CD4-positive, alpha-beta T cell treated with Interleukin-17A for 1 hour (primary cell): ENCODE measurements around the gene APOBR.
"Not testable (repeated sequence)": the region's sequence is repeated elsewhere in the genome, so short reads cannot be mapped to it uniquely, and the experiment has no call there.

Experiments
- DNase-seq: peaks from one replicate; pipeline ENCODE4 v3.0.0-alpha.2; 2020

APOBR gene

DNA sequence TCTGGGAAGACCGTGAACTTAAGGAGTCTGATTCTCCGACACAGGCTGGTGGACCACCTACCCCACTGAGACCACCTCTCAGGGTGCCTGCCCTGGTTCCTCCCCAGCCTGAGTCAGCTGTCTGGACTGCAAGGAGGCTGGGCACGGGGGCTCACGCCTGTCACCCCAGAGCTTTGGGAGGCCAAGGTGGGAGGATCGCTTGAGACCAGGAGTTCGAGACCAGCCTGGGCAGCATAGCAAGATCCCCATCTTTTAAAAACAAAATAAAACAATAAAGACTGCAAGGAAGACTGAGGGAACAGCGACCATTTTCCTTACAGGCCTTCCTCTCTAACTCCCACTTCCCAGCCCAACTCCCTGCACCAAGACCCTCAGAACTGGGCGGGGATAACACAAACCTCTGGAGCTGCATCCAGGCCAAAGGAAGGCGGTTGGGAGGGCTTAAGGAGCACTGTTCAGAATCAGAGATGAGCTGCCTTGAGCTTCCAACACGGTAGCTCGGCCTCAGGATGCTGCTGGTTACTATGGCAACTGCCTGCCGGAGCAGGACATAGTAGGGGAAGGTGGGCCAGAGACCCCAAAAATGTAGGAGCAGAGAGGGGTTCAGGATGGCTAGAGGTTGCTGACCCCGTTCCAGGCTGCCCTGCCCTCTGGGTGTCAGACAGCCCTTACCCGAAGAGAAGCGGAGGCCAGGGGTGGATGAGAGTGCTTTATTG lies 4.4 kb downstream of the APOBR start:
- no peak for DNase-seq

DNA sequence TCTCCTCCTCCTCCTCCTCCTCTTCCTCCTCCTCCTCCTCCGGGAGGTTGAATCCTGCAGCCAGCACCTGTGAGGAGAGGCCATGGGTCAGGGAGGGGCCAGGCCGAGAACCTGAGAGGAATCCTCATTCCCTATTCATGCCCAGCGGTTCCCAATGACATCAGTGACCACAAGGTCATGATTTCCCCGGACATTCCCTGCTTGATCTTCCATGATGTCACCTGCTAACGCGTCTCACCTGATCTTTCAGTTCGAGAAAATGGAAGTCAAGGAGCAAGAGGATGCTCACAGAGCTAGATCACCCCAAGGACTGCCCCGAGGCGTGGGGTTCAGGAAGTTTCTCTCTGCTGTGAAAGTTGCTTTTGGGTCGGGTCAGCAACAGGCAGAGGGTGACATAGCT lies 5.4 kb downstream of the APOBR start:
- DNase-seq = no peak

DNA sequence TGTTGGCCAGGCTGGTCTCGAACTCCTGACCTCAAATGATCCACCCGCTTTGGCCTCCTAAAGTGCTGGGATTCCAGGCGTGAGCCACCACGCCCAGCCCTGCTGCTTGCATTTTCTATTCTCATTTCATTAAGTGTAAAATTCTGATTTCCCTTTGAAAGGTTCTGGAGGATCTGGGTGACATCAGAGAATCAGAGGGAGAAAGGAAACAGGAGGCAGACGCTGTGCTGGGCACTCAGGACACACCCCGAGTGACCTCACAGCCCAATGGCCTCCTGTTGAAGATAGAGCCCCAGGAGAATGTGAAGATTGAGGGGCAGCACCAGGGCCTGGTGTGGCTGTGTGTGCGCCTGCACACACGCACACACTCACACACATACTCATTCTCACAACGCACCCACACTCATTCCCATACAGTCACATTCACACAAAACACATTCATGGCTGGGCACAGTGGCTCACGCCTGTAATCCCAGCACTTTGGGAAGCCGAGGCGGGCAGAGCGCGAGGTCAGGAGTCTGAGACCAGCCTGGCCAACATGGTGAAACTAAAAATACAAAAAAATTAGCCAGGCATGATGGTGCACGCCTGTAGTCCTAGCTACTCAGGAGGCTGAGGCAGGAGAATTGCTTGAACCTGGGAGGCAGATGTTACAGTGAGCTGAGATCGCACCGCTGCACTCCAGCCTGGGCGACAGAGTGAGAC lies 6.2 kb downstream of the APOBR start:
- not testable (repeated sequence) for DNase-seq

DNA sequence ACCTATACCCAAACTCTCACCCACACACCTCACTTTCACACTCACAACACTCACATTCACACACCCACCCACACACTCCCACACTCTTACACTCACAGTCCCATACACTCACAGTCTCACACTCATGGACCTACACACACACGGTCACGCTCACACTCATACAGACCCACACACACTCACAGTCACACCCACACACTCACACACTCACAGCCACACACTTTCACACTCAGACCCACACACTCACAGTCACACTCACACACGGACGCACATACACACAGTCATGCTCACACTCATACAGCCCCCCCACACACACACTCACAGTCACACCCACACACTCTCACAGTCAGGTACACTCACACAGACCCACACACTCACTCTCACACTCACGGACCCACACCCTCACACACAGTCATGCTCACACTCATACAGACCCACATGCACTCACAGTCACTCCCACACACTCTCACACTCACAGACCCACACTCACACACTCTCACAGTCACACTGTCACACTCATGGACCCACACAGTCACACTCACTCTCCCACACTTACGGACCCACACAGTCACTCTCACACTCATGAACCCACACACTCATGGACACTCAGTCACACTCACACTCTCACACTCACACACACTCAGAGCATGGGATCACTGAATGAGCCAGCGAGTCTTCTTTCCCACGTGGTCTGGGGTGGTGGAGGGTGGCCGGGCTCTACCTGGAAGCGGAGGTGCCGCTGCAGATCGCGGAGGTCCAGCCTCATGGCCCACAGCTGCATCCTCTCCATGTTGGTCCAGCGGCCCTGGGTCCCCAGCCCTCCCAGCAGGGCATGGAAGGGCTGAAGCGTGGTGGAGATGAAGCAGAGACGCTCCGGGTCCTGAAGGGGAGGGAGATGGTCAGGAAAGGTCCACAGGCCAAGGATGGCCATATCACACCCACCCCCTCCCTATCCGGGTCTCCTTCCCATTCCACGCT lies 7.1 kb downstream of the APOBR start:
- no peak for DNase-seq

DNA sequence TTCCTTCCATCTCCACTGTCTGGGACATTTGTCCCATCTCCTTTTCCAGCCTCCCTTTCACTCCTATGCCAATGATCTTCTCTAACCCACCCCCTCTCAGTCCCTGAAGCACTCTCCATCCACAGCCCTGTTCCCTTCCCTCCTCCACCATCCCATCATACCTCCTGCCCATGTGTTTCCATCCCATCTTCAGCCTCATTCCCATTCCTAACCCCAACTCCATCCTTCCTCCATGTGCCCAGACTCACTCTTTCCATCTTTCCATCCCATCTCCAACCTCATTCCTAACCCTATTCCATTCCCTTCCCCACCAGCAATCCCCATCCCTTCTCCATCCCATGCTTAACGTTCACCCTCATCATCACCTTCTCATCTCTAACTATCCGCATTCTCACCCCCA lies 7.8 kb downstream of the APOBR start:
- DNase-seq = no peak

DNA sequence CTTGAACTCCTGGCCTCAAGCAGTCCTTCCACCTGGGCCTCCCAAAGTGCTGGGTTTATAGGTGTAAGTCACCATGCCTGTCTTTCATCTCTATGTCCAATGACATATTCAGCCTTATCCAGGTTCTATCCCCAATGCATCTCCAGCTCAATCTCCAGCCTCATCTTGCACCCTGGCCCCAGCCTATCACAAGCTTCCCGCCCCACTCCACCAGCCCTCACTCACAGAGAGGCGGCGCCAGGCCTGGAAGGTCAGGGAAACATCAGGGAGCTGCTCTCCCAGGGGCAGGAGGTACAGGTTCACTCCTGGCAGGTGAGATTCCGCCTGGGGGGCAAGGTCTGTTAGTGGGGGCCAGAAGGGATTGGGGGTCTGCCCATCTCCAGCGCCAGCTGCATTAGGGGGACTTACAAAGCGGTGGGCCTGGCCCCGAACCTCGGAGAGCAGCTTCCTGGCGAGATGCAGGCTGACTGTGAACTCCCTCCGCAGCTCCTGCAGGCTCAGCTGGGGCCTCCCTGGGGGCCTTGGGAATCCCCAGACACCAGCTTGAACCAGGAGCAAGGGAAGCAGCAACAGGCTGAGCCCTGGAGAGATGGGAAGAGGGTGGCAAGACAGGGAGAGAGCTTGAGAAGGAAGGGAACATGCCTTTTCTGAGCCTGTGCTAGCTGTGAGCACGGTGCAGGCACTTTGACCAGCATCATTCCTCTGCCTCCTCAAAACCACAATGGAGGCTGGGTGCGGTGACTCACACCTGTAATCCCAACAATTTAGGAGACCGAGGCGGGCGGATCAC lies 9.2 kb downstream of the APOBR start:
- DNase-seq = no peak

DNA sequence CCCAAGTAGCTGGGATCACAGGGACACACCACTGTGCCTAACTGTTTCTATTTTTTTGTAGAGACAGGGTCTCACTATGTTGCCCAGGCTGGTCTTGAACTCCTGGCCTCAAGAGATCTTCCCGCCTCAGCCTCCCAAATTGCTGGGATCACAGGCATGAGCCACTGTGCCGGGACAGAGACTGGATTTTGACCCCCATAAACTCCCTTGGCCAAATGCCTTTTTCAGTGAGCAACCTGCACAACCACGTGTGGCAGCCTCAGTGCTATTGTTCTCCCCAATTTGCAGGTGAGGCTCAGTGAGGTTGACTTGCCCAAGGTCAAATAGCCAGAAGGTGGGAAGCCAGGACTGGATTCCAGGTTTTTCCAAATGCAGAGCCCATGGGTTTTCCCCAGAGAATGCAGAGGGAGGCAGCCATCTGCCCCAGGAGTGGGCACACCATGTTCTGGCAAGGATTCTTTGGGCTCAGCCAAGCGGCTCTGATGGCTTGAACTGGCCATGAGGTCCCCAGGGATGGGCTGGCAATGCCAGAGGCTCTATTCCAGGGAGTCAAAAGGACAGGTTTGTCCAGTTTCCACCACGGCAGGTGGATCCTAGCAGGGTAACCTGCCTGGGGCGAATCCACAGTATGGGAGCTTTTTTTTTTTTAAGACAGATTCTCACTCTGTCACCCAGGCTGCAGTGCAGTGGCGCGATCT lies 10.4 kb downstream of the APOBR start:
- DNase-seq = no peak

DNA sequence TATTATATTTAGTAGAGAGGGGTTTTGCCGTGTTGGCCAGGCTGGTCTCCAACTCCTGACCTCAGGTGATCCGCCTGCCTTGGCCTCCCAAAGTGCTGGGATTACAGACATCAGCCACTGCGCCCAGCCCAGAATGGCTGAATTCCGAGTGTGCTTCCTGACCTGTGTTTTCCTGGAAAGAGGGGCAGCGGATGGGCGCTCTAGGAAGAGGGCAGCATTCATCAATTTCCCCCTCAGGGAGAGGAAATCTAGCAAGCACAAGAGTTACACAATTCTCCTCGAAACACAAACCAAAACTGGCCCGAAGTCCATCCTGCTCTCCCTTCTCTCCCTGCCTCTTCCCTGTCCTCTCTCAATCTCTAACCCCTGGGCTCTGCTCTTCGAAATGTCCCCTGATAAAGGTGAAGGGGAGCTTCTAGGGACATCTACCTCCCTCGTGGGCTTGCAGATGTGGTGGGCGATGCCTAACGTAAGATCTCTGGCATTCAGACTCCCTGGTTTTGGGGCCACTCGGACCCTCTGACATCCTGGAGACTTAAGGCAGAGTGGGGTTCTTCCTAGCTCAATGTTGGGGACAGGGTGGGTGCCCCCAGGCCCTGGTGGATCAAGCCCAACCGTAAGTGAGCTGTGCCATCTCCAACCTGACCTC lies 11.2 kb downstream of the APOBR start:
- DNase-seq = no peak

DNA sequence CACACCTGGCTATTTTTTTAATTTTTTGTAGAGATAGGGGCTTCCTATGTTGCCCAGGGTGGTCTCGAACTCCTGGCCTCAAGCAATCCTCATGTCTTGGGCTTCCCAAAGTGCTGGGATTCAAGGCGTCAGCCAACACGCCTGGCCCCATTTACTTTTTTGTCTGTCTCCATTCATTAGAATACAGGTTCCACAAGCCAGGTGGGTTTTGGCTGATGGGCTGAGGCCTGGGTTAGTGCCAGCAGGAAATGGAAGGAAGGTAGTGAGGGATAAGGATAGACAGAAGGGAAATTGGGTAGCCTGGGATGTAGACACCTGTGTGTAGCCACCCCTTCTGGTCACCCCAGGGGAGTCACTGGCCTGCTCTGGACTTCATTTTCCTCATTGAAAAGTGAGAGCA lies 16.6 kb downstream of the APOBR start:
- DNase-seq = no peak

DNA sequence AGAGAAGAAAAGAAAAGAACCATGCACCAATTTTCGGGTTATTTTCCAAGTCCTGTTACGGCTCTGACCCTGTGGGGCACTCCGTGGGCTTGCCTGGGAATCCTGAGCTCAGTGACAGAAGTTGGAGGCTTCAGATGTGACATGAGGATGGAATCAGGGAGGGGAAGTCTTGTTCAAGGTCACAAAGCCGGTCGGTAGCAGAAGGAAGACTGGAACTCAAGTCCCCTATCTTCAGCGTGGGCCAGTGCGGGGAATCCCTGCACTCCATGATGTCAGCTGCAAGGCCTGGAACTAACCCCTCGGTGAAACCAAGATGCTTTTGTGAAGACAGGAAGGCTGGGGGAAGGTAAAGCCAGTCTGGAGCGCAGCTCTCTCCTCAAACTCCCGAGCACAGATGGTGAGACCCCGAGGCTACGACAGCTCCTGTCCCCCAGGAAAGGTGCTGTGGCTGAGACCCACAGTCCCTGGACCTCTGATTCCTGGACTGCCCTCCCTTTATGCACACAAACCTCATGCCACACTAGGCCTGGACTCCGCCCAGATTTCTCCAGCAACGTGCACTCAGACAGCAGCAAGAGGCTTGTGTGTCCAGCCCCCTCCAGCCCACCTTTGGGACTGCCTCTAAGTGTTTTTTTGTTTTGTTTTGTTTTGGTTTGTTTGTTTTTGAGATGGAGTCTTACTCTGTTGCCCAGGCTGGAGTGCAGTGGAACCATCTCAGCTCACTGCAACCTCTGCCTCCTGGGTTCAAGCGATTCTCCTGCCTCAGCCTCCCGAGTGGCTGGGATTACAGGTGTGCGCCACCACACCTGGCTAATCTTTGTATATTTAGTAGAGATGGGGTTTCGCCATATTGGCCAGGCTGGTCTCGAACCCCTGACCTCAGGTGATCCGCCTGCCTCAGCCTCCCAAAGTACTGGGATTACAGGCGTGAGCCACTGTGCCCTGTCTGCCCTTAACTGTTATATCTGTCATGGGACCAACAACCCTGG lies 17.7 kb downstream of the APOBR start:
- DNase-seq = no peak

DNA sequence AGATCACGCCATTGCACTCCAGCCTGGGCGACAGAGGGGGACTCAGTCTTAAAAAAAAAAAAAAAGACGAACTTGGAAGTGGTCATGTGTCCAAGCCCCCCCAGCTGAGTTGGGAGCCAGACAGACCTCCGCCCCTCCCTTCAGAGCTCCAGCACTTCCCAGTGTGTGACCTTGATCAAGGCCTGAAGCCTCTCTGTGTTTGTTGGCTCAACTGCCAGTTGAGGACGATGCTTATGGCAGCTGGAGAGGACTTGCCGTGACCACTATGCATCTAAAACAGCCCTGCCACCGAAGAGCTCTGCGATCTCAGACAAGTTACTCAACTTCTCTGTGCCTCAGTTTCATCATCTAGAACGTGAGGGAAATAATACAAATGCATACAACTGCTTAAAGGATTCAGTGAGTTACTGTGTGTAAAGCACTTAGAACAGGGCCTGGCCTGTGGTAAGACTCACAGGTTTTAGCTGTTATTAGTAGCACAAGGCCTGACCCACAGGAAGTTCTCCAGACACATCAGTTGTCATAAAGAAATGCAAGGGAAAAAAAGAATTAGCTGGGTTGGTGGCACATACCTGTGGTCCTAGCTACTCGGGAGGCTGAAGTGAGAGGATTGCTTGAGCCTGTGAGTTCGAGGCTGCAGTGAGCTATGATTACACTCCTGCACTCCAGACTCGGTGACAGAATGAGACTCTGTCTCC lies 19.2 kb downstream of the APOBR start:
- no peak for DNase-seq

DNA sequence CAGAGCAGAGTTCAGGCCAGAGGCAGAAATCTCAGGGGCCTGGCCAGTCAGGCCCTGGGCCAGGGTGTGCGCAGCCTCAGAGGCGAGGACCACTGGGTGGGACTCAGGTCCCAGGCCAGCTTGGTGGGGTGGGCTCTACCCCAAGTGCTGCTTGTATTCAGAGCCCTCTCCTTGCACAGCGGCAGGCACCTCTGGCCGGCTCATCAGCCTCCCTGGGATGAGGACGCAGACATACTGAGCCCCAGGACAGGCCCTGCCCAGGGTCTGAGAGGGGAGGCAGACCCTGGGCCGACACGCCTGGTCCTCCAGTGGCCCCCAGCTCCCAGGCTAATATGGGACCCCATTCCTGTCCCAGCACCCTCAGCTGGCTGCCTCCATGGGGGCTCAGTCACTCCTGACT lies 19.8 kb downstream of the APOBR start:
- DNase-seq = no peak

DNA sequence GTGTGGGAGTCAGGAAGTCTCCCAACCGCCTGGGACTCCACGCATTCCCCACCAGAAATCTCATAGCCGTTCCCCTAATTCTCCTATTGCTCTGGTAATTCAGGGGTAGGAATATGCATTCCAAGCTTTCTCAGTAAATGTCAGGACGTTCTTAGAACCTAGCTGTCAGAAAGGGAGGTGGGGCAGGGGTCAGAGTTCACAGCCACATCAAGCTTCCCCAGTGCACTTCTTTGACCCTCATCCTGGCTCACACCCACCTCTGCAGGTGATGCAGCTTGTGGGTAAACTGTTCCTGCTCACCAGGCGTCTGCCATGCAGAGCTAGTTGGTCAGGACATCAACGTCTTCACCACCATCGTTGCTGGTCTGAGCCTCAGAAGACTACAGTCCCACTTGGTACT lies 26.2 kb downstream of the APOBR start:
- DNase-seq = no peak

DNA sequence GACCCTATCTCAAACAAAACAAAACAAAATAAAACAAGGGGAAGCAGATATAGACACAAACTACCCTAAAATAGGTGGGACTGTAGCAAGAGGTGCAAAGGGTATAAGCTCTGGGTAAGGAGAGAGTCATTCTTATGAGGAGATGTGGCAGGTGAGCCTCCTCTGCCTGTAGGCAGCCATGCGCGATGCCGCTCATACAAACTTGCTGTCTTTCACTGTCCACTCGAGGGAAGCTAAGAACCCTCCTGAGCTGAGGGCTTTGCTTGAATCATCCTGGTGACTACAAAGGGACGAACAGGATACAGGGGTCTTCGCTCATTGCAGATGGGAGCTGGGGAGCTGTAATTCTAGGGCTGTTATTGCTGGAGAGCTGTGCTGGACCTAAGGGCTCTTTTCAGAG lies 27.0 kb downstream of the APOBR start:
- no peak for DNase-seq

DNA sequence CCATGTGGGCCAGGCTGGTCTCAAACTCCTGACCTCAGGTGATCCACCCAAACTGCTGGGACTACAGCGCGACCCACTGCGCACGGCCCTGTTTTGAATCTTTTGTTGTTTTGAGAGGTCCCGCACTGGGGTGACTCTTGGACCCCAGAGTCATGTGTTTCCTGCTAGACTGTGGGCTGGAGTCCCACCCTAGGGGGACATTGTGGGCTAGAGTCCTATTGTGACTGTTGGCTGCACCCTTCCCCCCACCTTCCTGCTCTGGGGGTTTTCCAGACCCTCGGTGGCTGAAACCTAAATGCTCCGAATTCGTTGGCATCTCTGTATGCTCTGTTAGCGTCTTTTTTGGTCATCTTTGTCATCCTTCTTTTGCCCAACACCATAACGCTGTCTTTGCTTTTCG lies 28.3 kb downstream of the APOBR start:
- DNase-seq = no peak

DNA sequence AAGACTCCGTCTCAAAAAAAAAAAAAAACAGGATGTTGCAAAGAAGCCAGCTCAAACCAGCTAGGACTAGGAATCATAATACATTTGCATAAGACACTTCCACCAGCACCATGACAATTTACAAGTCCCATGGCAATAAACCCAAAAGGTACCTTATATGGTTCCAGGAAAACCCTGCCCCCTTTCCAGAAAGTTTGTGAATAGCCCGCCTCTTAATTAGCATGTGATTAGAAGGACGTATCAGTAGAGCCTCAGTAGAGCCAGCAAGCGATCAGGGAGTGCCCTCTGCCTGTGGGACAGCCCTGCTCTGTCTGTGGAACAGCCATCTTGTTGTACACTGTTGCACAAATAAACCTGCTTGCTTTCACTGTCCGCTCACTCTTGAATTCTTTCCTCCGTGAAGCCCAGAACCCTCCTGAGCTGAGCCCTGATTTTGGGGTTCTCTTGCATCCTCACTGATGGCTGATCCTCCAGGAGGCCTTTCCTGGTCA lies 30.3 kb downstream of the APOBR start:
- DNase-seq = peak; percentile 14

DNA sequence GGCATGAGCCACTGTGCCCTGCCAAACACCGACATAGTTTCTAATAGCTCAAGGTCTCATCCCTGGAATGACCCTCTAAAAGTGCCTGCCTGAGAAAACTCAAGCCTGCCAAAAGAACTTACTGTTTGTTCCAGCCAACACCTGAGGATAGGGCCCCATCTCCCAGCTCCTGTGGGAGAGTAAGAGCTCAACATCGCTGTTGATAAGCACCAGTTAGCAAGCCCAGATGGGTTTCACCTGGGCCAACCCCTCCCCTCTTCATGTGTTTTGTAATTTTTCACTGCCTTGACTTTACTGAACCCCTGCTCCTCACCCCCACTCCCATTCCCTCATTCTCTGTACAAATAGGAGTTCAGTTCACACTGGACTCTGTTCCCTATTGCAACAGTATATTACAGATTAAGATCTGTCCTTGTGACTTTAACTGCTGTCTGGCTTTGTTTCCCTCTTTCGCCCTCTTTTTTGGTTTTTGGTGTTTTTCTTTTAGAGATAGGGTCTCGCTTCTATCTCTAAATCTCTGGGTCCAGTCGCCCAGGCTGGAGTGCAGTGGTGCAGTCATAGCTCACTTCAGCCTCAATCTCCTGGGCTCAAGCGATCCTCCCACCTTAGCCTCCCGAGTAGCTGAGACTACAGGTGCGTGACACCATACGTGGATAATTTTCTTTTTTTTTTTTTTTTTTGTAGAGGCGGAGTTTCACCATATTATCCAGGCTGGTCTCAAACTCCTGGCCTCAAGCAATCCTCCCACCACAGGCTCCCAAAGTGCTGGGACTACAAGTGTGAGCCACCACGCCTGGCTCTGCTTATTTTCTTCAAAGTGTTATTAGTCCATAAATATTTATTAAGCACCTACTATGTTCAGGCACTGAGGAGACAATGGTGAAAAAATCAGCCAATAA lies 32.0 kb downstream of the APOBR start:
- no peak for DNase-seq

DNA sequence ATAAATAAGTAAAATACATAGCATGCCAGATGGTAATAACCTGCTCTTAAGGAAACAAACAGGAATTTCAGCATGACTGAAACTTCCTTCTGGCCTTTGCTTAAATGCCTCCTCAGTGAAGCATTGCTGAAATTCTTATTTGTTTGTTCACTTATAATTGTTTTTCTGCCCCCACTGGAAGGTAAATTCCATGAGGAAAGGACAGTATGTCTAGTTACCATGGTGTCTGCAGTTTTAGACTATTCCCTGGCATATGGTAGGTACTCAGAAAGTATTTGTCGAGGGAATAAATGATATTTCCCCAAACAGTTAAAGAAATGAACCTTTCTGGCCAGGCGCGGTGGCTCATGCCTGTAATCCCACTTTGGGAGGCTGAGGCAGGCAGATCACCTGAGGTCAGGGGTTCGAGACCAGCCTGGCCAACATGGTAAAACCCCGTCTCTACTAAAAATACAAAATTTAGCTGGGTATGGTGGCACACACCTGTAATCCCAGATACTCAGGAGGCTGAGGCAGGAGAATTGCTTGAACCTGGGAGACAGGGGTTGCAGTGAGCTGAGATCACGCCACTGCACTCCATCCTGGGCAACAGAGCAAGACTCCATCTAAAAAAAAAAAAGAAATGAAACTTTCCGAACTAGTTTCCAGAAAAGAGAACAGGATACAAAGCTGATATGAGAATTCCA lies 32.8 kb downstream of the APOBR start:
- DNase-seq = not testable (repeated sequence)
